Activated T-cell treated with anti-CD3 and anti-CD28 coated beads, Interleukin-2, amount 50 U/mL, for 24 hours (primary cell): ENCODE data around the gene RRAS.

ENCODE experiments used
- DNase-seq: peaks from one replicate; pipeline ENCODE4 v3.0.0-alpha.2; 2020
- H3K27ac Mint-ChIP-seq: 2 replicates; pipeline ENCODE4 v1.8.0; 2020; ENCODE audit warnings: mild to moderate bottlenecking, mixed read lengths
- H3K27me3 Mint-ChIP-seq: 2 replicates; pipeline ENCODE4 v1.8.0; 2020; ENCODE audit warnings: mixed read lengths
- H3K36me3 Mint-ChIP-seq: 2 replicates; pipeline ENCODE4 v1.8.0; 2020; ENCODE audit warnings: low read depth, mixed read lengths
- H3K4me1 Mint-ChIP-seq: 2 replicates; pipeline ENCODE4 v1.8.0; 2020; ENCODE audit warnings: low read depth, mixed read lengths
- H3K4me3 Mint-ChIP-seq: 2 replicates; pipeline ENCODE4 v1.8.0; 2020; ENCODE audit warnings: mild to moderate bottlenecking, moderate library complexity, mixed read lengths
- H3K9me3 Mint-ChIP-seq: 2 replicates; pipeline ENCODE4 v1.8.0; 2020; ENCODE audit warnings: mixed read lengths

Gene RRAS

GRCh38 chr19:49652551-49653465, 12.9 kb upstream of the RRAS start:
- Mint-ChIP-seq H3K4me1 (peaks cover 2% of the 10 kb centered on the region), H3K27ac (peak overlapping the region; percentile 44), H3K4me3 (no peak overlapping the region), H3K9me3 (no peaks in the 10 kb centered on the region), H3K36me3 (peaks cover 77% of the 10 kb centered on the region), H3K27me3 (no peaks in the 10 kb centered on the region)
- DNase-seq: no peak

DNA sequence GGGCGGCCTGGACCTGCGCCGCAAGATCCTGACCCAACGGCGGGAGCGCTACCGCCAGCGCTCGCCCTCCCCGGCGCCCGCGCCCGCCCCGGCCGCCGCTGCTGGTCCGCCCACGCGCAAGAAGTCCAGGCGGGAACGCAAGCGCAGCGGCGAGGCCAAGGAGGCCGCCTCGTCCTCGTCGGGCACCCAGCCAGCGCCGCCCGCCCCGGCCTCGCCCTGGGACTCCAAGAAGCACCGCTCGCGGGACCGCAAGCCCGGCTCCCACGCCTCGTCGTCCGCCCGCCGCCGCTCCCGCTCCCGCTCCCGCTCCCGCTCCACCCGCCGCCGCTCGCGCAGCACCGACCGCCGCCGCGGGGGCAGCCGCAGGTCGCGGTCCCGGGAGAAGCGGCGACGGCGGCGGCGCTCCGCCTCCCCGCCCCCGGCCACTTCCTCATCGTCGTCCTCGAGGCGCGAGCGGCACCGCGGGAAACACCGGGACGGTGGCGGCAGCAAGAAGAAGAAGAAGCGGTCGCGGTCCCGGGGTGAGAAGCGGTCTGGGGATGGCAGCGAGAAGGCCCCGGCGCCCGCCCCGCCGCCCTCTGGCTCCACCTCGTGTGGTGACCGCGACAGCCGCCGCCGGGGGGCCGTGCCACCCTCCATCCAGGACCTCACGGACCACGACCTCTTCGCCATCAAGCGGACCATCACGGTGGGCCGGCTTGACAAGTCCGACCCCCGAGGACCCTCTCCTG, 12.0 kb upstream of the RRAS start:
- H3K36me3 Mint-ChIP-seq: peaks cover 78% of the 10 kb centered on the region
- H3K4me3 Mint-ChIP-seq: no peak overlapping the region
- no peak overlapping the region for H3K27ac Mint-ChIP-seq
- no peak for DNase-seq
- peaks cover 2% of the 10 kb centered on the region for H3K4me1 Mint-ChIP-seq
- no peaks in the 10 kb centered on the region for H3K27me3 Mint-ChIP-seq
- H3K9me3 Mint-ChIP-seq: no peaks in the 10 kb centered on the region

GRCh38 chr19:49651029-49651819, 11.3 kb upstream of the RRAS start:
- Mint-ChIP-seq H3K9me3 (no peaks in the 10 kb centered on the region), H3K4me1 (peaks cover 4% of the 10 kb centered on the region), H3K4me3 (no peak overlapping the region), H3K27ac (no peak overlapping the region), H3K36me3 (peaks cover 78% of the 10 kb centered on the region), H3K27me3 (no peaks in the 10 kb centered on the region)
- no peak for DNase-seq

- DNase-seq: no peak
- Mint-ChIP-seq H3K36me3 (peaks cover 75% of the 10 kb centered on the region), H3K9me3 (no peaks in the 10 kb centered on the region), H3K27ac (peak overlapping the region; percentile 63), H3K4me1 (peaks cover 35% of the 10 kb centered on the region), H3K4me3 (no peak overlapping the region), H3K27me3 (no peaks in the 10 kb centered on the region)
Measured at GRCh38 chr19:49646586-49646985, 6.6 kb upstream of the RRAS start.

GRCh38 chr19:49645995-49646394, 6.1 kb upstream of the RRAS start:
- peaks cover 77% of the 10 kb centered on the region for H3K36me3 Mint-ChIP-seq
- peaks cover 37% of the 10 kb centered on the region for H3K4me1 Mint-ChIP-seq
- no peaks in the 10 kb centered on the region for H3K9me3 Mint-ChIP-seq
- H3K27me3 Mint-ChIP-seq: no peaks in the 10 kb centered on the region
- peak overlapping the region; percentile 47 for H3K27ac Mint-ChIP-seq
- H3K4me3 Mint-ChIP-seq: no peak overlapping the region
- DNase-seq: no peak

- peaks cover 79% of the 10 kb centered on the region for H3K36me3 Mint-ChIP-seq
Measured at GRCh38 chr19:49645592-49645991, 5.6 kb upstream of the RRAS start.

DNA sequence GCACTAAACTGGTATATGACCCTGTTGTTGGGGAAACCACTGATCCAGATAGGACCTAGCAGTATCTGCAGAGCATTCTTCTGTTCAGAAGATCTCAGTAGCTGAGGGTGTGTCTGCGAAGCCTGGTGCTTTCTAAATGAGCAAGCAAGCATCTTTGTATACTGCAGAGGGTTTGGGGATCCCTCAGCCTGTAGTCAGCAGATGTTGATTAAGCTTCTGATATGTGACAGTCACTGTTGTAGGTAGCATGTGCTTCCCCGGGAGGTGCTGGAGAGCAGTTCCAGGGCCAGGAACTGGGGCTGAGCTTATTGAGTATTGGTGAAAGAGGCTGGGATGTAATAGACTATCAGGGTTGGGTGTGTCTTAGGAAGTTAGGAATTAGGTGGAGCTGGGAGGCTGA, 3.5 kb upstream of the RRAS start:
- peak overlapping the region; percentile 100 for H3K27ac Mint-ChIP-seq
- no peaks in the 10 kb centered on the region for H3K9me3 Mint-ChIP-seq
- DNase-seq: no peak
- H3K4me3 Mint-ChIP-seq: peak overlapping the region; percentile 99
- H3K36me3 Mint-ChIP-seq: peaks cover 59% of the 10 kb centered on the region
- peaks cover 54% of the 10 kb centered on the region for H3K4me1 Mint-ChIP-seq
- H3K27me3 Mint-ChIP-seq: no peaks in the 10 kb centered on the region

More at GRCh38 chr19:49645592-49645991, 5.6 kb upstream of the RRAS start:
- Mint-ChIP-seq H3K4me3 (no peak overlapping the region), H3K9me3 (no peaks in the 10 kb centered on the region), H3K27ac (peak overlapping the region; percentile 47), H3K27me3 (no peaks in the 10 kb centered on the region), H3K4me1 (peaks cover 41% of the 10 kb centered on the region)
- no peak for DNase-seq

- peaks cover 54% of the 10 kb centered on the region for H3K36me3 Mint-ChIP-seq
- peaks cover 58% of the 10 kb centered on the region for H3K4me1 Mint-ChIP-seq
- H3K9me3 Mint-ChIP-seq: no peaks in the 10 kb centered on the region
- H3K27me3 Mint-ChIP-seq: no peaks in the 10 kb centered on the region
- no peak for DNase-seq
- peak overlapping the region; percentile 100 for H3K27ac Mint-ChIP-seq
- peak overlapping the region; percentile 99 for H3K4me3 Mint-ChIP-seq
Measured at GRCh38 chr19:49642492-49643035, 2.6 kb upstream of the RRAS start.

DNA sequence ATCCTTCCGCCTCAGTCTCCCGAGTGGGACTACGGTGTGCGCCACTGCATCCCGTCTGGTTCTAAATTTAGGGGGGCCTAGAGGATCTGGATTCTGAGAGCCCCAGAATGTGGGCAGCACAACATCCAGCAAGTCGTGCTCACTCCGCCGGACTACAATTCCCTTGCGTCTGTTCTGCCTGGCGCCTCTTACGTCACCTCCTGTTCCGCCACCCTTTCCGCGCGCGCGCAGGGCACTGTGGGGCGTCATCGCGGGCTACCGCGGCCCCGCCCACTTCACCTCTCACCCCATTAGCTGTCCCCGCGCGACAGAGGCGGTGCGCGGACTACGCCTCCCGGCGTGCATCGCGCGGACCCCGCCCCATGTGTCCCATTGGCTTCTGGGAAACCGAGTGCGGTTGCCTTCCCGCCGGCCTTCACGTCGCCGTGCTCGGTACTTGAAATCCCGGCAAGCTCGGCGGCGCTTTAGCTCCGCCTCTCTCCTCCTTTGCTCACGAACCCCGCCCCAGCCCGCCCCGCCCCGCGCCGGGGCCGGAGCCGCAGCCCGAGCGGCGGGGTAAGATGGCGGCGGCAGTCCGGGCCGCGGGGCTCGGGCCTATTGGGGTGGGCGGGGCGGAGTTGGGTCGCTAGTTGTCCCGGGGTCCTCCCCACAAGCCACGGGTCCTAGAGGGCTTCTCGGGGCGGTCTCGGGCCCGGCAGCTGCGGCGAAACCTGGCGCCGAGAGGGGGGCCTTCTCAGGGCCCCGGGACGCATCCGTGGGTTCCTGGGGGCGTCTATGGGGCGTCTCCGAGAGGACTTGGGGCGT, 1.9 kb upstream of the RRAS start, which contains the start of gene SCAF1:
SCAF1 (plus strand) TSS at position 522 of the 804 bp plus-strand sequence. CDS start 2,818 bp downstream, outside the sequence.
- Mint-ChIP-seq H3K36me3 (peaks cover 47% of the 10 kb centered on the region), H3K27me3 (no peaks in the 10 kb centered on the region), H3K27ac (peak within 1 kb of the TSS; percentile 100), H3K4me1 (peaks cover 55% of the 10 kb centered on the region), H3K4me3 (peak within 1 kb of the TSS; percentile 99), H3K9me3 (no peaks in the 10 kb centered on the region)
- peak; percentile 99 for DNase-seq

DNA sequence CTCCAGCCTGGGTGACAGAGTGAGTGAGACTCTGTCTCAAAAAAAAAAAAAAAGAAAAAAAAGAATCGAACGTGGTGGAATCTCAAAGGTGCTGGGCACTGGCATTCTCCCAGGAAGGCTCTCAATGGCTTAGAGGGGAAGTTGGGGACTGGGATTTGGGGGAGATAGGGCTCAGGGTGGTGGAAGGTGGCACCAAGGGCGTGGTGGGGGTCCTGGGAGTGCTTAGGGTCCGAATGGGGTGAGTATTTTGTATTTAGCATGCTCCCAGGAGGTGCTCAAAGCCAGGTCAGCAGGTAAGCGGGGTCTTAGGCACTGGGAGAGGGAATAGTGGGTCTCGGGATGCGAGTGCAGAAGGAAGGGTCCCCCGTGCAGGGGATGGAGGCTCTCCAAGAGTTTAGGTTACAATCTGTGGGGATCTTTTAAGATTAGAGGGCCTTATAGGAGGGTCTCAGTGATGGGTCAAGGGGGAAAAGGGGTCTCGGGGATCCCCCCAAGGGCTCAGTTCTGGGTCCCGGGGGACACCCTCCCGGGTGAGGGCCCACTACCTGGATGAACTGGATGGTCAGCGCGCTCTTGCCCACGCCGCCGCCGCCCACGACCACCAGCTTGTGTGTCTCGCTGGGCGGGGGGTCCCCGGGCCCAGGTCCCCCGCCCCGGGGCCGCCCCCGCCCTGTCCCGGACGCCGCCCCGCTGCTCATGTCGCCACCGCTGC, 386 bp downstream of the RRAS start:
- DNase-seq: no peak
- Mint-ChIP-seq H3K9me3 (no peaks in the 10 kb centered on the region), H3K4me1 (peaks cover 45% of the 10 kb centered on the region), H3K27me3 (no peaks in the 10 kb centered on the region), H3K36me3 (peaks cover 26% of the 10 kb centered on the region), H3K4me3 (peak overlapping the region; percentile 99), H3K27ac (peak overlapping the region; percentile 79)

DNA sequence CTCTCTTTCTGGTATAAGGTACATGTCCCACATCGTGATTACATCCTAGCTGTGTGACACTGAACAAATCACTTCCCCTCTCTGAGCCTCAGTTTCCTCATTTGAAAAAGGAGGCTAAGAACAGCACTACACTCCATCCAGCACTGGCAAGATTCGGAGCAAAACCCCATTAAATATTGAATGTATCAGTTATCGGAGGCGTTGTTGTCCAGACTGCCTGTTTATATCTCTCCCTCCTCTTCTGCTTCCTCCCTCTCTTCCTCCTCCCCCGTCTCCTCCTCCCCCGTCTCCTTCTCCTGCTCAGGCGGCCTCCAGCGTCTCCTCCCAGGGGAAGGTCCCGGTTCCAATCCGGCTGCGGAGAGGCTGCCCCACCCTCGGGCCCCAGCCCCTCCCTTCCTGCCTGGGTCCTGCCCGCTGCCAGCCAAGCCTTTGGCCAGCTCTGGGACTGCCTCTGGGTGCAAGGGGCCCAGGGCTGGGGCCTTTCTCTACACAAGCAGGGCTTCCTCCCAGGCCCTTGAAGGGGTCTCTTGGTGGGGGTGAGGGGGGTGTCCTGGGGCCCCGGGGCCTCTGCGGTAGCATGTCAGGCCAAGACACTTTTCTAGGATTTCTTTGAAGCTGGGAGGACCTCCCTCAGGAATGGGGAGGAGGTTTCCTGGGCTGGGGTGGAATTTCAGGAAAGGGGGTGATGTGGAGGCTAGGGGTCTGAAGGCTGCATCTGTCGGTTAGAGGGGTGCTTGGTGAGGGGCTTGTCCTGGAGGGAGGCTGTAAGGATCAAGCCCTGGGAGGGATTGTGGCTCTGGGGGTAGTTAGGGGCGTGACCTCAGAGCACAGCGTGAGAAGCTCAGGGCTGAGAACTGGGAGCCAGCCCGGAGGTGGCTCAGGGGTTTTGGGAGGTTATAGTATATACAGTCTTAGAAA, 1.9 kb downstream of the RRAS start:
- H3K36me3 Mint-ChIP-seq: peaks cover 16% of the 10 kb centered on the region
- DNase-seq: peak; percentile 43
- peaks cover 30% of the 10 kb centered on the region for H3K4me1 Mint-ChIP-seq
- no peaks in the 10 kb centered on the region for H3K27me3 Mint-ChIP-seq
- peak overlapping the region; percentile 36 for H3K4me3 Mint-ChIP-seq
- no peaks in the 10 kb centered on the region for H3K9me3 Mint-ChIP-seq
- H3K27ac Mint-ChIP-seq: peak overlapping the region; percentile 55

- Mint-ChIP-seq H3K4me1 (peaks cover 22% of the 10 kb centered on the region), H3K36me3 (peaks cover 7% of the 10 kb centered on the region), H3K9me3 (no peaks in the 10 kb centered on the region), H3K27ac (peak overlapping the region; percentile 38), H3K4me3 (no peak overlapping the region), H3K27me3 (no peaks in the 10 kb centered on the region)
- no peak for DNase-seq
Measured at GRCh38 chr19:49636233-49636932, 3.6 kb downstream of the RRAS start.
